CD4-positive, alpha-beta T cell treated with Interleukin-4 for 1 hour (primary cell): Measurements from ENCODE around the gene CFAP46.
"Not testable (repeated sequence)": the region's sequence is repeated elsewhere in the genome, so short reads cannot be mapped to it uniquely, and the experiment has no call there.

ENCODE experiments used
- DNase-seq, 2 donors: peaks; one replicate each; pipeline ENCODE4 v3.0.0-alpha.2; 2020 to 2022

CFAP46 gene

GRCh38 chr10:132803416-132804210 lies 138.8 kb downstream of the CFAP46 start:
- DNase-seq, result no peak

GRCh38 chr10:132802694-132803320 lies 139.6 kb downstream of the CFAP46 start:
- DNase-seq, result no peak

- no peak for DNase-seq
Observed at GRCh38 chr10:132802048-132802447, 140.3 kb downstream of the CFAP46 start.

- no peak for DNase-seq
Observed at GRCh38 chr10:132799865-132800264, 142.5 kb downstream of the CFAP46 start.

GRCh38 chr10:132798876-132799275 lies 143.5 kb downstream of the CFAP46 start:
- no peak for DNase-seq

GRCh38 chr10:132798403-132798802 lies 144.0 kb downstream of the CFAP46 start:
- DNase-seq, result no peak

GRCh38 chr10:132797986-132798385 lies 144.4 kb downstream of the CFAP46 start:
- not testable (repeated sequence) for DNase-seq

GRCh38 chr10:132796846-132797245 lies 145.5 kb downstream of the CFAP46 start:
- no peak for DNase-seq

- no peak for DNase-seq
Observed at GRCh38 chr10:132793871-132794849, 148.2 kb downstream of the CFAP46 start.

GRCh38 chr10:132793213-132793612 lies 149.2 kb downstream of the CFAP46 start:
- no peak for DNase-seq

- no peak for DNase-seq
Observed at GRCh38 chr10:132792796-132793195, 149.6 kb downstream of the CFAP46 start.

GRCh38 chr10:132792099-132792498 lies 150.3 kb downstream of the CFAP46 start:
- DNase-seq, result not testable (repeated sequence)

- DNase-seq, result no peak
Observed at GRCh38 chr10:132790934-132791829, 151.2 kb downstream of the CFAP46 start.

GRCh38 chr10:132790470-132790869 lies 151.9 kb downstream of the CFAP46 start:
- no peak for DNase-seq

- DNase-seq, result no peak
Observed at GRCh38 chr10:132789659-132790148, 152.7 kb downstream of the CFAP46 start.

GRCh38 chr10:132788831-132789219 lies 153.5 kb downstream of the CFAP46 start:
- no peak for DNase-seq

GRCh38 chr10:132788180-132788830 lies 154.1 kb downstream of the CFAP46 start:
- DNase-seq, result no peak

GRCh38 chr10:132787495-132788179 lies 154.7 kb downstream of the CFAP46 start:
- no peak for DNase-seq

GRCh38 chr10:132786884-132787494 lies 155.4 kb downstream of the CFAP46 start:
- no peak for DNase-seq

GRCh38 chr10:132786476-132786883 lies 155.9 kb downstream of the CFAP46 start:
- no peak for DNase-seq
